Peyer's patch (tissue), 4 donors: Measurements from ENCODE around the gene TRAPPC13.

Experiments
- CTCF ChIP-seq, 6 experiments: fragments of 450-650 bp in 4 of 6; fragments of 200-600 bp in 2 of 6; sonication (generic) in 1 of 6; IDR thresholded peaks; one replicate each; pipeline ENCODE4 v1.5.1; 2017 to 2019; ENCODE audit warnings: antibody characterized with exemption in 6 of 6, mild to moderate bottlenecking in 3 of 6, moderate library complexity in 1 of 6
- POLR2A ChIP-seq, 2 donors: fragments of 450-650 bp; IDR thresholded peaks; one replicate each; pipeline ENCODE4 v1.5.1; 2017; ENCODE audit warnings: antibody characterized with exemption in 2 of 2, mild to moderate bottlenecking in 2 of 2, moderate library complexity in 2 of 2

GRCh38 chr5:65682148-65682547 lies 57.3 kb downstream of the TRAPPC13 start:
- TF ChIP-seq CTCF (IDR thresholded peaks at IDR 0.05) (no peak), POLR2A (IDR thresholded peaks at IDR 0.05) (no peak)
